ENCODE results near the gene DES. TPM values are rescaled to one million over a fixed set of nuclear protein-coding genes. Genes with fewer than 3 reads are reported as not detected.

Gene DES
- total and polyA plus RNA-seq, 7 donors, result 8,143 to 14,820 (median 13,727) TPM

- H3K4me1 ChIP-seq, result peaks cover 7% of the 10 kb centered on the region
- TF ChIP-seq, protein P1, sequence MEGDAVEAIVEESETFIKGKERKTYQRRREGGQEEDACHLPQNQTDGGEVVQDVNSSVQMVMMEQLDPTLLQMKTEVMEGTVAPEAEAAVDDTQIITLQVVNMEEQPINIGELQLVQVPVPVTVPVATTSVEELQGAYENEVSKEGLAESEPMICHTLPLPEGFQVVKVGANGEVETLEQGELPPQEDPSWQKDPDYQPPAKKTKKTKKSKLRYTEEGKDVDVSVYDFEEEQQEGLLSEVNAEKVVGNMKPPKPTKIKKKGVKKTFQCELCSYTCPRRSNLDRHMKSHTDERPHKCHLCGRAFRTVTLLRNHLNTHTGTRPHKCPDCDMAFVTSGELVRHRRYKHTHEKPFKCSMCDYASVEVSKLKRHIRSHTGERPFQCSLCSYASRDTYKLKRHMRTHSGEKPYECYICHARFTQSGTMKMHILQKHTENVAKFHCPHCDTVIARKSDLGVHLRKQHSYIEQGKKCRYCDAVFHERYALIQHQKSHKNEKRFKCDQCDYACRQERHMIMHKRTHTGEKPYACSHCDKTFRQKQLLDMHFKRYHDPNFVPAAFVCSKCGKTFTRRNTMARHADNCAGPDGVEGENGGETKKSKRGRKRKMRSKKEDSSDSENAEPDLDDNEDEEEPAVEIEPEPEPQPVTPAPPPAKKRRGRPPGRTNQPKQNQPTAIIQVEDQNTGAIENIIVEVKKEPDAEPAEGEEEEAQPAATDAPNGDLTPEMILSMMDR (IDR thresholded peaks at IDR 0.05), result no peak
These were observed 10.3 kb downstream of the DES start for GRCh38 chr2:219428469-219428868.

DNA sequence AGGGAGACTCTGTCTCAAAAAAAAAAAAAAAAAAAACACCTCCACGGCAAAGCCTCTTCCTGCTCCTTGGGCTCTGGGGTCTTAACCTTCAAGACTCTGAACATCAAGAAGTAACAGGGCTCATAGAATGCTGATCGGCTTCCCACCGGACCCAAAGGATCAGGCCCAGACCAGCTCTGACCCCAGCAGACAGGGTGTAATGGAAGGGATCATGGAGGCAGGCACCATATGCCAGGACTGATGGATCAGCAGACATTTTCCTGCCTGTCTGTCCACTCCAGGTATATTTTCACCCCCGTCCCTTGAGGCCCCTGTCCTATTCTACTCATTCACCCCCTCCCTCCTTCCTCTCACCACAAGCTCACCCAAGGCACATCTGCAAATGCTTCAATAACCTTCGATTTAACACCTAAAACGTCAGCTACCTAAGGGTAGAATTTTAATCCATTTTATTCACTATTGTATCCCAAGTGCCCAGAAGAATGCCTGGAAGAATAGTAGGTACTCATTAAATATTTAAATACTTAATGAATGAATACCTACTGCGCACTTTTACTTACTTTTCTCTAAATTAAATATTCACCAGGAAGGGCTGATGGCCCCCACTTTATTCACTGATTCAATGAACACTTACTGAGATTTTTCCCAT lies 11.9 kb downstream of the DES start:
- Histone ChIP-seq H3K27ac (peak overlapping the region; percentile 99), H3K27me3 (ENCODE audit: insufficient read depth in 3 of 3, low read length in 2 of 3) (no peaks in the 10 kb centered on the region), H3K4me1 (peaks cover 17% of the 10 kb centered on the region), H3K36me3 (ENCODE audit: insufficient read depth in 1 of 2, low read depth in 1 of 2) (peaks cover 0 to 23% of the 10 kb centered on the region in 2 donors), H3K4me3 (no peak overlapping the region), H3K9me3 (no peaks in the 10 kb centered on the region)
- ATAC-seq, result peak; percentile 2 to 4 (median 2)
- no peak for DNase-seq
- intact Hi-C loops (cut with DNase I), result no loop called here
- 70 to 90% (median 72%) methylated on average over 7 of the region's 7 CpGs for WGBS, 3 donors
- TF ChIP-seq, protein P1 (IDR thresholded peaks at IDR 0.05), result no peak

More at GRCh38 chr2:219428469-219428868, 10.3 kb downstream of the DES start:
- H3K36me3 ChIP-seq (ENCODE audit: insufficient read depth in 1 of 2, low read depth in 1 of 2), result peaks cover 0 to 39% of the 10 kb centered on the region in 2 donors
- no peak overlapping the region for H3K4me3 ChIP-seq
- H3K27me3 ChIP-seq (ENCODE audit: insufficient read depth in 3 of 3, low read length in 2 of 3), result no peaks in the 10 kb centered on the region
- H3K27ac ChIP-seq, result peak overlapping the region; percentile 99
- ATAC-seq, result peak; percentile 4 to 20 (median 16)
- intact Hi-C loops (cut with DNase I), result no loop called here
- H3K9me3 ChIP-seq, result no peaks in the 10 kb centered on the region
- DNase-seq, result no peak

DNA sequence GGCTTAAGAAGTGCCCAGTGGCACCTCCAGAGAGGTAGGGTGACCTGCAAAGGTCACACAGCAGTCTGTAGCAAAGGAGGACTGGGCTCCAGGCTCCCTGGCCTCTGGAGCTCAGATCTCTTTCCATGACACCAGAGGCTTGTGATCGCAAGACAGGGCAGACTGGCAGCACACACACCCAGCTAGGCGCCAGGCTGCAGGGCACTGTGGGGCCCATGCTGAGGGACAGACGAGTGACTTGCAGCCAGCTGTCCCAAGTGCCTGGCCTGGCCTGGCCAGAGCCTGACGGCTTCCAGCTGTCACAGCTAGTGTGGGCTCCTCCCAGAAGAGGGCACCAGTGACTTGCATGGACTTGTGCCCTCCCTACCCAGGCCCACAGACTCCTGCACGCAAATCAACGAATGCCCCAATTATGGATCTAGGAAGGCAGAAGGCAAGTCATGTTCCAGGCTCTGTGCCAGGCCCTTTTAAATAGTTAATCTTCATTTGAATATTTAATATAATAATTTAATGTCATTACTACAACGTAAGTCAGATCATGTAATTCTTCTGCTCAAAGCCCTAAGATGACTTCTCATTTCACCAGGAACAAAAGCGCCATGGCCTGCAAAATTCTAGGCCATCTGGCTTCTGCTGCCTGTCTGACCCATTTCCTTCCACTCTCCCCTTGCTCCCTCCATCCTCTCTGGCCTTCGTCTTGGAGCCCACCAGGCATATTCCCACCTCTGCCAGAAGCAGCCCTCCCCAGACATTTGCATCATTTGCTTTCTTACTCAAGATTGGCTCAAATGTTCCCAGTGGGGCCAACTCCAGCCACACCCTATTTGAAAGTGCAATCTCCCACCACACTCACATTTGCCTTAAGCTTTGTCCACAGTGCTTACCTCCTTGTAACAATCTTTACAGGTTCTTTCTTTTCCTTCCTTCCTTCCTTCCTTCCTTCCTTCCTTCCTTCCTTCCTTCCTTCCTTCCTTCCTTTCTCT lies 12.7 kb downstream of the DES start:
- H3K27ac ChIP-seq, result peak overlapping the region; percentile 99
- H3K36me3 ChIP-seq (ENCODE audit: insufficient read depth in 1 of 2, low read depth in 1 of 2), result peaks cover 0 to 15% of the 10 kb centered on the region in 2 donors
- intact Hi-C loops (cut with DNase I), result no loop called here
- no peaks in the 10 kb centered on the region for H3K9me3 ChIP-seq
- H3K4me1 ChIP-seq, result peaks cover 22% of the 10 kb centered on the region
- 25 to 32% (median 29%) methylated on average over 9 of the region's 9 CpGs for WGBS, 3 donors
- no peak overlapping the region for H3K4me3 ChIP-seq
- ATAC-seq (peak; percentile 63 to 74 (median 70)), DNase-seq (peak; percentile 80 to 92)
- TF ChIP-seq, protein P1 (IDR thresholded peaks at IDR 0.05), result peak; percentile 20
- no peaks in the 10 kb centered on the region for H3K27me3 ChIP-seq (ENCODE audit: insufficient read depth in 3 of 3, low read length in 2 of 3)

DNA sequence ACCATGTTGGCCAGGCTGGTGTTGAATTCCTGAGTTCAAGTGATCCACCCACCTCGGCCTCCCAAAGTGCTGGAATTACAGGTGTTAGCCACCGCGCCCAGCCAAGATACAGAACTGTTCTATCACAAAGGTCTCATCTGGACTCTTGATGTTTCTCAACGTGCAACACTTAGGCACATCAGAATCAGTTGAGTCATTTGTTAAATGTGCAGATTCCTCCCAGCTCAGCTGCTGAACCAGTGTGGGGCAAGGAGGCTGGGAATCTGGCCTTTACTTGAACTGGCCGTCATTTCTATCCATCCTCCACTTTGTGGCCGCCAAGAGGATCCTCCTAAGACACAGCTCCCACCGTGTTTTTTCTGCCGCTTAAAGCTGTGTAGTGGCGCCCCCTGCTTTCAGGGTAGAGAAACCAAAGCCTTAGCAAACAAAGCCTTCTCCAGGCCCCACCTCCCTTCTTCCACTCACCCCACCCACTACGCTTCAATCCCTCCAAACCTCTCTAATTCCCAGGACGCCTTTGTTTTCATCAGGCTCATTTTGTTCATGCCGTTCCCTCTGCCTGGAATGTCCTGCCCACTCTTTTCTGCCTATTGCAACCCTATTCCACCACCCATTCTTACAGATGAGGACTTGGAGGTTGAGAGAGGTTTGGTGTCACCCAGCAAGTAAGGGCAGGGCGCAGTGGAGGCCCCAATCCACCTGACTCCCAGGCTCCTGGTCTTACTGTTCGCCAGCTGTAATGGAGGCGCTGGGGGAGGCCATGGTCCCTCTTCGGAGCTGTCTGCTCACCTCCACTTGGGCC lies 15.7 kb downstream of the DES start:
- Histone ChIP-seq H3K4me3 (peak overlapping the region; percentile 70), H3K36me3 (ENCODE audit: insufficient read depth in 1 of 2, low read depth in 1 of 2) (no peaks in the 10 kb centered on the region), H3K4me1 (peaks cover 46% of the 10 kb centered on the region), H3K27me3 (ENCODE audit: insufficient read depth in 3 of 3, low read length in 2 of 3) (no peaks in the 10 kb centered on the region), H3K9me3 (no peaks in the 10 kb centered on the region), H3K27ac (peak overlapping the region; percentile 92)
- TF ChIP-seq, protein P1 (IDR thresholded peaks at IDR 0.05), result peak; percentile 41
- ATAC-seq, result peak; percentile 28 to 46 (median 43)
- intact Hi-C loops (cut with DNase I), result loop anchor here (2.0 kb wide), 2 partner anchors 29 to 31 kb away; no protein-coding TSS in a partner anchor
- DNase-seq, result peak; percentile 65 to 83
- 34 to 55% (median 38%) methylated on average over 16 of the region's 16 CpGs for WGBS, 3 donors
